Ascending aorta (tissue), 2 donors: ENCODE results near the gene SETX. TPM values are rescaled to one million over a fixed set of nuclear protein-coding genes. Genes with fewer than 3 reads are reported as not detected.

ENCODE experiments used
- DNase-seq, 2 donors: peaks; one replicate each; pipeline ENCODE4 v3.0.0-alpha.2; 2019; ENCODE audit warnings: low spot score in 2 of 2
- H3K27ac ChIP-seq, 2 donors: fragments of 200-600 bp; sonication (generic); one replicate each; pipeline ENCODE4 v1.5.1; 2016 to 2017; ENCODE audit warnings: mild to moderate bottlenecking in 1 of 2
- H3K27me3 ChIP-seq: fragments of 200-600 bp; sonication (generic); one replicate; pipeline ENCODE4 v1.5.1; 2017
- H3K36me3 ChIP-seq, 2 donors: fragments of 200-600 bp; sonication (generic); one replicate each; pipeline ENCODE4 v1.5.1; 2016
- H3K4me1 ChIP-seq, 2 donors: fragments of 200-600 bp; sonication (generic); one replicate each; pipeline ENCODE4 v1.5.1; 2016 to 2017; ENCODE audit warnings: mild to moderate bottlenecking in 1 of 2
- H3K4me3 ChIP-seq, 2 donors: fragments of 200-600 bp; sonication (generic); one replicate each; pipeline ENCODE4 v1.5.1; 2016 to 2017; ENCODE audit warnings: mild to moderate bottlenecking in 1 of 2
- H3K9me3 ChIP-seq, 2 donors: fragments of 200-600 bp; sonication (generic); one replicate each; pipeline ENCODE4 v1.5.1; 2016
- CTCF ChIP-seq, 3 experiments: fragments of 200-600 bp in 2 of 3; fragments of 450-650 bp in 1 of 3; sonication (generic) in 2 of 3; IDR thresholded peaks; one replicate each; pipeline ENCODE4 v1.5.1; 2016 to 2019; ENCODE audit warnings: antibody characterized with exemption in 3 of 3, mild to moderate bottlenecking in 1 of 3, moderate library complexity in 1 of 3
- intact Hi-C: fragments of 100-400 bp; cut with DNase I; formaldehyde crosslinking; loops from one replicate; pipeline ENCODE4 v1.15.1; 2023
- total RNA-seq: library from RNA; depleted of rRNA; stranded (reverse); fragments of >200 nt; gene quantifications from one replicate; pipeline ENCODE4 v1.1.0, GENCODE V29; 2016

The SETX gene
- total RNA-seq, 1 donor from 2014 or later = 31.2 TPM

- H3K36me3 ChIP-seq = no peaks in the 10 kb centered on the region
- no peak overlapping the region for H3K4me3 ChIP-seq
- H3K4me1 ChIP-seq = no peaks in the 10 kb centered on the region
- no peak overlapping the region for H3K27ac ChIP-seq
- H3K9me3 ChIP-seq = no peaks in the 10 kb centered on the region
- TF ChIP-seq CTCF (IDR thresholded peaks at IDR 0.05) = no peak
- intact Hi-C loops = no loop called here
- H3K27me3 ChIP-seq = no peaks in the 10 kb centered on the region
- DNase-seq = no peak
Measured at GRCh38 chr9:132221941-132222340, 132.8 kb downstream of the SETX start.

DNA sequence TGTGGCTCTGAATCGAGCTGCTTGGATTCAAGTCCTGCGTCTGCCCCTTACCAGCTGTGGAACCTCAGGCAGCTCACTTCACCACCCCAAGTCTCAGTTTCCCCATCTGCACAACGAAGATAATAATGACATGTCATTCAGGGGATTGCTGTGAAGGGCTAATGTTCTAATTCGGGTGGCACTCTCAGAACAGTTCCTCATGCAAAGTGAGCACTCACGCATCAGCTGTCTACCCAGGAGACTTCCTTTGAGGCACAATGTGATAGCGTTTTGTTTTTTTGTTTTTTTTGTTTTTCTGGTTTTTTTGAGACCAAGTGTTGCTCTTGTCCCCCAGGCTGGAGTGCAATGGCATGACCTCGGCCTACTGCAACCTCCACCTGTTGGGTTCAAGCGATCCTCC lies 136.6 kb downstream of the SETX start:
- TF ChIP-seq CTCF (IDR thresholded peaks at IDR 0.05) = no peak
- no peaks in the 10 kb centered on the region for H3K9me3 ChIP-seq
- no peak overlapping the region for H3K27ac ChIP-seq
- no peaks in the 10 kb centered on the region for H3K36me3 ChIP-seq
- intact Hi-C loops = no loop called here
- H3K27me3 ChIP-seq = no peaks in the 10 kb centered on the region
- peaks cover 4 to 5% of the 10 kb centered on the region in 2 donors for H3K4me1 ChIP-seq
- H3K4me3 ChIP-seq = no peak overlapping the region
- DNase-seq = no peak

GRCh38 chr9:132216861-132217619 lies 137.7 kb downstream of the SETX start:
- Histone ChIP-seq H3K36me3 (no peaks in the 10 kb centered on the region), H3K27ac (no peak overlapping the region), H3K27me3 (no peaks in the 10 kb centered on the region), H3K4me3 (no peak overlapping the region), H3K4me1 (peaks cover 4 to 5% of the 10 kb centered on the region in 2 donors), H3K9me3 (no peaks in the 10 kb centered on the region)
- no peak for DNase-seq
- TF ChIP-seq CTCF (IDR thresholded peaks at IDR 0.05) = no peak
- intact Hi-C loops = no loop called here

- peak; percentile 59 to 82 for DNase-seq
- Histone ChIP-seq H3K4me3 (peak overlapping the region in 1 of 2 donors; percentile 35), H3K36me3 (no peaks in the 10 kb centered on the region), H3K4me1 (peaks cover 4 to 5% of the 10 kb centered on the region in 2 donors), H3K27me3 (no peaks in the 10 kb centered on the region), H3K9me3 (no peaks in the 10 kb centered on the region), H3K27ac (no peak overlapping the region)
- peak in 2 of 3 experiments; percentile 7 to 13 for TF ChIP-seq CTCF (IDR thresholded peaks at IDR 0.05)
- intact Hi-C loops = no loop called here
Measured at GRCh38 chr9:132214027-132214622, 140.7 kb downstream of the SETX start.

DNA sequence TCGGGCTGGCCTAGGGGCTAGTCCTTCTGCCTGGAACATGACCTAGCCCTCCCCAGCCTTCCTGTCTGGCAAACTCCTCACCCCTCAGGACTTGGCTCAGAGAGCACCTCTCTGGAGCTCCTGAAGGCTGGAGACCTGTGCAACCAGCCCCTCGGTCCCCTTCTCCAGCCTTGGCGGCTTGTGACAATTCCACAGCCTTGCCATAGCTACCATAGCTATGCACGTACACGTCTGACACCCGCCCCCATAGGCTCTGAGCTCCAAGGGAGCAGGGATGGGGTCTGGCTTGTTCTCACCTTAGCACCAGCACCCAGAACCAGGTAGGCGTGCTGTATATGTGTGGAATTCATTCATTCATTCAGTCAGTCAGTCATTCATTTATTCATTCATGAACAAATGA lies 143.2 kb downstream of the SETX start:
- TF ChIP-seq CTCF (IDR thresholded peaks at IDR 0.05) = no peak
- Histone ChIP-seq H3K27me3 (no peaks in the 10 kb centered on the region), H3K36me3 (no peaks in the 10 kb centered on the region), H3K4me1 (peaks cover 4 to 5% of the 10 kb centered on the region in 2 donors), H3K9me3 (no peaks in the 10 kb centered on the region), H3K4me3 (no peak overlapping the region), H3K27ac (no peak overlapping the region)
- DNase-seq = no peak
- intact Hi-C loops = no loop called here

Other genes starting within 250 kb of the SETX start
- 5.9 TPM for gene NTNG2, start 192.9 kb downstream of the SETX start, total RNA-seq
- gene TTF1, start 51.9 kb upstream of the SETX start, total RNA-seq = 2.3 TPM
- not detected for gene CFAP77, start 55.2 kb upstream of the SETX start, total RNA-seq
- gene BARHL1, start 227.6 kb upstream of the SETX start, total RNA-seq = not detected